ENCODE results near the gene ECM1. TPM values are rescaled to one million over a fixed set of nuclear protein-coding genes. Genes with fewer than 3 reads are reported as not detected.

Gene ECM1
- total RNA-seq, 1 experiment from 2014 or later: 1.4 TPM

GRCh38 chr1:150516616-150517015 lies 8.7 kb downstream of the ECM1 start:
- no peak for TF ChIP-seq CTCF (conservative IDR thresholded peaks at IDR 0.05)
- no peaks in the 10 kb centered on the region for H3K79me2 ChIP-seq (ENCODE audit: insufficient read depth, low read length)
- no peak overlapping the region for H2BK20ac ChIP-seq (ENCODE audit: low read depth, low read length, poor library complexity, severe bottlenecking)
- H3K18ac ChIP-seq (ENCODE audit: insufficient read length, low read depth, low read length): no peak overlapping the region
- no peak overlapping the region for H2BK12ac ChIP-seq (ENCODE audit: insufficient read length, low read depth, low read length)
- Mint-ChIP-seq H3K9me3 (no peaks in the 10 kb centered on the region), H3K4me1 (peaks cover 9 to 13% of the 10 kb centered on the region in 2 experiments), H3K36me3 (ENCODE audit: insufficient read depth in 1 of 3, low read depth in 3 of 3) (peaks cover 0 to 10% (median 0%) of the 10 kb centered on the region in 3 experiments; a peak in 4 of 7 replicates), H3K27ac (no peak overlapping the region; a peak in 1 of 7 replicates), H3K27me3 (ENCODE audit: low read depth) (peaks cover 1% of the 10 kb centered on the region; the same call in 1 of the 2 replicates), H3K4me3 (peak overlapping the region; percentile 91)
- H3K4me2 ChIP-seq (ENCODE audit: insufficient read depth, insufficient read length, low read length): peak overlapping the region; percentile 96
- H4K5ac ChIP-seq (ENCODE audit: insufficient read length, low read depth, low read length): no peak overlapping the region
- no peak overlapping the region for H2BK120ac ChIP-seq (ENCODE audit: low read depth, low read length, poor library complexity, severe bottlenecking)
- no peaks in the 10 kb centered on the region for H3K27me3 ChIP-seq (ENCODE audit: insufficient read depth, low read length)
- H3K79me1 ChIP-seq (ENCODE audit: insufficient read depth, low read depth, low read length, poor library complexity, severe bottlenecking): no peaks in the 10 kb centered on the region
- no peak overlapping the region for H3T11ph ChIP-seq (ENCODE audit: low read length)
- no peak overlapping the region for H2BK15ac ChIP-seq (ENCODE audit: low read depth, low read length)
- peaks cover 12% of the 10 kb centered on the region for H3K23me2 ChIP-seq (ENCODE audit: insufficient read length, low read depth, low read length, poor library complexity, severe bottlenecking)
- DNase-seq: no peak
- no peak overlapping the region for H3K14ac ChIP-seq (ENCODE audit: insufficient read depth, low read length)
- H4K20me1 ChIP-seq (ENCODE audit: control insufficient read depth, insufficient read depth, insufficient read length): peaks cover 2% of the 10 kb centered on the region
- H2AK5ac ChIP-seq (ENCODE audit: insufficient read length, low read length): no peak overlapping the region
- H3K4ac ChIP-seq (ENCODE audit: low read depth, low read length): no peak overlapping the region
- no peak overlapping the region for H2AFZ ChIP-seq (ENCODE audit: low read length)
- no peak overlapping the region for H3K56ac ChIP-seq (ENCODE audit: insufficient read length, low read depth, low read length)
- H3K9me3 ChIP-seq (ENCODE audit: control insufficient read depth, low read depth, low read length): no peaks in the 10 kb centered on the region
- no peak overlapping the region for H3K9ac ChIP-seq (ENCODE audit: extremely low read depth, insufficient read length, low read length)
- H4K91ac ChIP-seq (ENCODE audit: insufficient read length, low read depth, low read length): no peak overlapping the region
- no peak overlapping the region for H3K27ac ChIP-seq (ENCODE audit: insufficient read length, low read depth, low read length)
- H2BK5ac ChIP-seq (ENCODE audit: insufficient read length, low read length): no peak overlapping the region
- H4K8ac ChIP-seq (replicated peaks; ENCODE audit: insufficient read length, low read depth, low read length): no peak overlapping the region
- peaks cover 2% of the 10 kb centered on the region; the same call in 1 of the 2 replicates for H3K4me1 ChIP-seq (ENCODE audit: insufficient read depth, low read length)
- no peak overlapping the region for H3K23ac ChIP-seq (ENCODE audit: insufficient read length, low read depth, low read length)
- WGBS (ENCODE audit: extremely low coverage, insufficient read length, low lambda C conversion rate): no CpG with 5 or more reads among the region's 4 CpGs

Measured in H9 (cell line).